H1 (cell line): ENCODE data around the gene ALDOA. TPM values are rescaled to one million over a fixed set of nuclear protein-coding genes. Genes with fewer than 3 reads are reported as not detected.

Experiments
- CBX5 ChIP-seq: fragments of 300-800, 300-1000 bp; sonication (generic); IDR thresholded peaks from 2 replicates; pipeline ENCODE4 v1.7.1; 2016; ENCODE audit warnings: antibody characterized with exemption, low read length, low read depth
- polyA plus RNA-seq, 7 experiments: library from polyadenylated mRNA; depleted of rRNA in 3 of 7; stranded (reverse) in 5 of 7; unstranded in 2 of 7; fragments of >200 nt in 5 of 7; fragments of 200-250 nt in 2 of 7; gene quantifications; 1 replicate in 5 of 7; 2 replicates in 1 of 7; 4 replicates in 1 of 7; pipeline versions ENCODE4 v1.2.1 to v1.2.3, GENCODE V29; 2011 to 2013; ENCODE audit warnings: missing spikeins in 2 of 7, mixed read lengths in 2 of 7
- total RNA-seq: library from RNA; stranded (reverse); fragmentation: NEBNext Ultra II Directional; extraction: Animal tissue kit (Norgen Biotek cat#: 25700); gene quantifications from 2 replicates; pipeline ENCODE4 v1.2.1, GENCODE V29; 2021

The ALDOA gene
- total and polyA plus RNA-seq, 2 of the 8 experiments (the other 6 are each of a cell fraction or from before 2014, with no cell fraction given) = 1,072 to 1,083 TPM

DNA sequence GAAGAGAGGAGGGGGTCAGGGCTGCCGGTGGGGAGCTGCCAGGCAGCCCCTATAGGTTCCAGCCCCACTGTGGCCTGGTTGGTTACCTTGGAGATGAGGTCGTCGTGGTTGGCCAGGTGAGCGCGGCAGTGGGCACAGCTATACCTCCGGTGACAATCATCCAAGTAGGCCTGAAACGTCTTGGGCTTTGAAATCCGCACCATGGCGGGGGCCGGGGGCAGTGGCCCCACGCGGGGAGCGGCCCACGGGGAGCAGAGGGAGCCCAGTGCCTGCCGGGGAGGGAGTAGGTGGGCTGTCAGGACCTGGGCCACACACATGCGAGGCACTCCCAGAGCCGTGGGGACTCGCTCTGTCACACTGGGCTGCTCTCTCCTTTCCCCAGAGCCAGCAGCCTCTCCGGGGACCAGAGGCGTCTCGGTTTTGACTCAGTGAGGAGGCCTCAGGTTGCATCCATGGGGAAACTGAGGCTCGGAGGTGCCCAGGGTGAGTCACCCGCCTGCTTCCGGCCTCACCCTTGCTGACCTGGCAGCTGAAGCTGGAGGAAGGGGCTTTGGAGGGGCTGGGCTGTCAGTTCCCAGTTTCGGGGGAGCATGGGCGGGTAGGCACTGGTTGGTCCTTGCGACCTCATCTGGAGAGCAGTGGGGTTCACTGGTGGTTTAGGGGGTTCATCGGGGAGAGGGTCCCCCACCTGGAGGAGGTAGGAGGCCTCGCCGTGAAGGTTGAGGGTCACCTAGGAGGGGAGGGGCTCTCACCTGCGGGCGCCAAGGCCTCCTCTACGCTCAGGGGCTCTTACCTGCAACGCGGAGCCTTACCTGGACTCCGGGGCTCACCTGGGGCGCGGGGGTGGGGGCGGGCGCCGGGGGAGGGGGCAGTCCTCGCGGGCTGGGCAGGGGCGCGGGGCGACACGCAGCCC lies 29.9 kb downstream of the ALDOA start (continued):
- TF ChIP-seq CBX5 = no peak
